HG02678 (cell line): ENCODE measurements around the gene RTP3.
"Not testable (repeated sequence)": the region's sequence is repeated elsewhere in the genome, so short reads cannot be mapped to it uniquely, and the experiment has no call there.

Experiments
- ATAC-seq: cut with Tn5 transposase; IDR thresholded peaks from one replicate; pipeline ENCODE4 v1.9.1; 2021; ENCODE audit warnings: mild to moderate bottlenecking, moderate library complexity; ENCODE audit not compliant: unreplicated experiment

RTP3 gene

GRCh38 chr3:46517016-46517783 is 19.4 kb downstream of the RTP3 start:
- ATAC-seq = no peak

GRCh38 chr3:46517784-46518181 is 20.0 kb downstream of the RTP3 start:
- no peak for ATAC-seq

- ATAC-seq = no peak
Observed at GRCh38 chr3:46519952-46520351, 22.2 kb downstream of the RTP3 start.

GRCh38 chr3:46520531-46520930 is 22.8 kb downstream of the RTP3 start:
- ATAC-seq = no peak

- no peak for ATAC-seq
Observed at GRCh38 chr3:46521096-46521495, 23.3 kb downstream of the RTP3 start.

- not testable (repeated sequence) for ATAC-seq
Observed at GRCh38 chr3:46522201-46522600, 24.4 kb downstream of the RTP3 start.

- no peak for ATAC-seq
Observed at GRCh38 chr3:46523556-46523955, 25.8 kb downstream of the RTP3 start.

- no peak for ATAC-seq
Observed at GRCh38 chr3:46524008-46524407, 26.2 kb downstream of the RTP3 start.

- ATAC-seq = no peak
Observed at GRCh38 chr3:46524832-46525231, 27.1 kb downstream of the RTP3 start.

GRCh38 chr3:46527239-46527638 is 29.5 kb downstream of the RTP3 start:
- no peak for ATAC-seq

- ATAC-seq = no peak
Observed at GRCh38 chr3:46533091-46533490, 35.3 kb downstream of the RTP3 start.

GRCh38 chr3:46535746-46536145 is 38.0 kb downstream of the RTP3 start:
- no peak for ATAC-seq

- ATAC-seq = no peak
Observed at GRCh38 chr3:46536758-46537157, 39.0 kb downstream of the RTP3 start.

- no peak for ATAC-seq
Observed at GRCh38 chr3:46537316-46537715, 39.5 kb downstream of the RTP3 start.

- no peak for ATAC-seq
Observed at GRCh38 chr3:46537779-46538178, 40.0 kb downstream of the RTP3 start.

GRCh38 chr3:46538425-46538802 is 40.6 kb downstream of the RTP3 start:
- not testable (repeated sequence) for ATAC-seq

- ATAC-seq = peak; percentile 76
Observed at GRCh38 chr3:46538803-46539442, 41.1 kb downstream of the RTP3 start.

- no peak for ATAC-seq
Observed at GRCh38 chr3:46539443-46540005, 41.7 kb downstream of the RTP3 start.

GRCh38 chr3:46540550-46540949 is 42.8 kb downstream of the RTP3 start:
- ATAC-seq = no peak

- no peak for ATAC-seq
Observed at GRCh38 chr3:46541835-46542234, 44.1 kb downstream of the RTP3 start.

- no peak for ATAC-seq
Observed at GRCh38 chr3:46542344-46542743, 44.6 kb downstream of the RTP3 start.

GRCh38 chr3:46542801-46543201 is 45.0 kb downstream of the RTP3 start:
- ATAC-seq = no peak
